Measurements from ENCODE around the gene CRLF2.
"Not testable (repeated sequence)": the region's sequence is repeated elsewhere in the genome, so short reads cannot be mapped to it uniquely, and the experiment has no call there.

The CRLF2 gene, protein sequence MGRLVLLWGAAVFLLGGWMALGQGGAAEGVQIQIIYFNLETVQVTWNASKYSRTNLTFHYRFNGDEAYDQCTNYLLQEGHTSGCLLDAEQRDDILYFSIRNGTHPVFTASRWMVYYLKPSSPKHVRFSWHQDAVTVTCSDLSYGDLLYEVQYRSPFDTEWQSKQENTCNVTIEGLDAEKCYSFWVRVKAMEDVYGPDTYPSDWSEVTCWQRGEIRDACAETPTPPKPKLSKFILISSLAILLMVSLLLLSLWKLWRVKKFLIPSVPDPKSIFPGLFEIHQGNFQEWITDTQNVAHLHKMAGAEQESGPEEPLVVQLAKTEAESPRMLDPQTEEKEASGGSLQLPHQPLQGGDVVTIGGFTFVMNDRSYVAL

DNA sequence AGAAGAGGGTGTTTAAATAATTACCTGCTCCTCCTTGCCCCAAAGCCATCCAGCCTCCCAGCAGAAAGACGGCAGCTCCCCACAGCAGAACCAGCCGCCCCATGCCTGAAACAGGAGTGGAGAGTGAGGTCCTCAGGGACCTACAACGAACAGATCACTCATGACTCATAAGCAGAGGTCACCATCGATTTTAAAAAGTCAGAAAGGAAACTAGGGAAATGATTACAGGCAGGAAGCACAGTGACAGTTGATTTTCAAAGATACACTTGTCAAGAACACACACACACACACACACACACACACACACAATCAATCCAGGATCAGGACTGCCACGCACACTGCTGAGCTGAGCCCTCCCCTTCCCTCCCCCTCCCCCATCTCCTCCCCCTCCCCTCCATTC is at the start of gene CRLF2:
Gene CRLF2 (minus strand): TSS at position 118 of the 400 bp plus-strand sequence. CDS start 15 bp downstream, at position 103.
- DNase-seq = peak; percentile 69

DNA sequence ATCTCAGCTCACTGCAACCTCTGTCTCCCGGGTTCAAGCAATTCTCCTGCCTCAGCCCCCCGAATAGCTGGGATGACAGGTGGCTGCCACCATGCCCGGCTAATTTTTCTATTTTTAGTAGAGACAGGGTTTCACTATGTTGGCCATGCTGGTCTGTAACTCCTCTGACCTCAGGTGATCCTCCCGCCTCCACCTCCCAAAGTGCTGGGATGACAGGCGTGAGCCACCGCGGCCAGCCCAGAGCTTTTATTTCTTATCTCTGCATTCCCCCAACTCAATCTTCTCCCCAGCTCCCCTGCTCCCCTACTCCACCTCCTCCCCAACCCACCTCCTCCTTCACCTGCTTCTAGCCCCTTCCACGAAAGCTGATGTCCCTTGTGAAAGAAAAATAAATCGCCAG is 49.3 kb upstream of the CRLF2 start:
- DNase-seq = not testable (repeated sequence)

DNA sequence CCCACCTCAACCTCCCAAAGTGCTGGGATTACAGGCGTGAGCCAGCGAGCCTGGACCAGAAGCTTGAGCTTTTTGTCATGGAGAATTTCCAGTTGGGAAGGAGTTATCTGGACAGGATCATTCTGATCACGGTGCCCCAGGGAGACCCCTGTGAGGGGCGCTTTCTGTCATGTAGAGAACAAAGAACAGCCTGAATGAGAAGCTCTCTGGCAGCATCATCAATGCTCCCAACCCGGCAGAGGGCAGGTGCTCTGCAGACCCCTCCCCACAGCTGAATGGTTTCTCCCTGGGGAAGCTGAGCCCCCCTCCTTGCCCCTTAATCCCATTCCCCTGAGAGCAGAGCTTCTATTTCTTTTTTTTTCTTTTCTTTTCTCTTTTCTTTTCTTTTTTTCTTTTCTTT is 48.8 kb upstream of the CRLF2 start:
- DNase-seq = no peak

DNA sequence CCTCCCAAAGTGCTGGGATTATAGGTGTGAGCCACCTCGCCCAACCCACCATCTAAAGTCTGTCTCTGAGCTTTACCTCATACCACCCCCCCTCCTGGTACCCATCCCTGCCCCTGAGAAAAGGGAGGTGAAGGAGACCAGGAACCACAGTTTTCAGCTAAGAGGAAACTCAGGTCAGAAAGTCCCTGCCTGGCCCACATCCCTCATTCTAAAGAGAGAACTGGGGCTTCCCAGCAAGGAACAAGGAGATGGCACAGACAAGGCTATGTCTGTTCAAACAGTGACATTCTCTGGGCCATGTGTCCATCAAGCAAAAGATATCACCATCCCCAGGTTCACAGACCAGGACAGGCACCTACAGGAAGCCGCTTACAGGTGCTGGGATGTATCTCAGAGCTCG is 40.4 kb upstream of the CRLF2 start:
- no peak for DNase-seq

DNA sequence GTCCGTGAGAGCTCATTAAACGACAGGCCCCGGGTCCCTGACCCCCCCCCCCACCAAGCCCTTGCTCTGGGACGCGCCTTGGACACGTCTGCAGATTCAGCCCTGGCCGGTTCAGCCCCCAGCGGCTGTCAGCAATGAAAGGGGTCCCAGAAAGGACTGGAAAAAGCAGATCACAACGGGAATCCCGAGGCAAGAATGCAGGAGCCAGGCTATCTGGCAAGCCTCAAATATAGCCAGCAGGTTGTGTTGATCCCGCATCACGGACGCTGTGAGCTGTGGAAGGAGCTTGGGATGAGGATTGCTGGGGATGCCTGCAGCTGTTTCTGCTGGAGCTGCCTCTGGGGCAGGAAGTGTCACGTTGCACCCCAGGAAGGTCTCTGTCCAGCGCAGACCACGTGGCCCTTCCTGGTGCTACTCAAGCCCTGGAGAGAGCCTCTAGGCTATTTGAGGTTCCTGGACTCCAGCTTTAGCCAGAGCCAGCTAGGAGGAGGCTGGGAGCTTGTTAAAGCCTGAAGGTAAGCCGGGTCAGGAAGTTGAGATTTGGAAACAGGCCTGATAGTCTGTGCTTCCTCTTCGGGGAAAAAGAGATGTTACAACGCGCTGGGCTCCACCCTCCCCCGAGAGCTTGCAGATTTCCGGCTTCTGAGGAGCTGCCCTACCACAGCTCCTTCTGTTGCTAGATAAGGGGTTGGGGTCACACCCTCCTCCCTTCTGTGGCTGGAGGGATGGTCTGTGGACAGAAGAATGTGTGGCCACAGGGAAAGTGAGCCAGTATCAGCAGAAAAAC is 36.8 kb upstream of the CRLF2 start:
- peak; percentile 49 for DNase-seq

DNA sequence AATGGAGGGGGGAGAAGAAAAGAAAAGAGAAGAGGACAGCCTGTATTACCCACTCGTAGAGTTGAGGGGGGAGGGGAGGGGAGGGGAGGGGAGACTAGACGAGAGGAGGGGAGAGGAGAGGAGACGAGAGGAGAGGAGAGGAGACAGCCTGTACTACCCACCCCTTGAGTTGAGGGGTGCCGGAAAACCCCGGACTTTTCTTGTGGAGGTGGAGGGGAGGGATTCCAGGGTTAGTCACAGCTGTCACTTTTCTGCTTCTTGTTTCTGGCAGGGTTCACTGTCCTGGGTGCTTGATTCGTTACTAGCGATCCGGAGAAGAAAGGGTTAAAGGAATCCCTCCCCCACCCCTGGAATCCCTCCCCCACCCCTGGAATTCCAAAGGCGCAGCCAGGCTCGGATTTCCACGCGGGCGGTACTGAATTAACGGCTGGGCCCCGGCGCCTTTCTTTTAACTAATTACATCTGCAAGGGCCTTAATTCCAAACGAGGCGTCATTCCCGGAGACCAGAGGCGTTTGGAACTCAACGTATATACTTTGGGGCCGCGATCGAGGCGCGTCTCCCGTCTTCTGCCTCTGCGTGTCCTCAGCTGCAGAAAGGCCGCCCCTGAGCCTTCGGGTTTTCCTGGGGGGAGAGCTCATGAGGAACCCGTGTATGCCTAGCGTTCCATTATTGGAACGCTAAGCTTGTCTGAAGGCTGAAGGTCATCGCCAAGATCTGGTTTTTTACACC is 36.0 kb upstream of the CRLF2 start:
- peak; percentile 27 for DNase-seq

DNA sequence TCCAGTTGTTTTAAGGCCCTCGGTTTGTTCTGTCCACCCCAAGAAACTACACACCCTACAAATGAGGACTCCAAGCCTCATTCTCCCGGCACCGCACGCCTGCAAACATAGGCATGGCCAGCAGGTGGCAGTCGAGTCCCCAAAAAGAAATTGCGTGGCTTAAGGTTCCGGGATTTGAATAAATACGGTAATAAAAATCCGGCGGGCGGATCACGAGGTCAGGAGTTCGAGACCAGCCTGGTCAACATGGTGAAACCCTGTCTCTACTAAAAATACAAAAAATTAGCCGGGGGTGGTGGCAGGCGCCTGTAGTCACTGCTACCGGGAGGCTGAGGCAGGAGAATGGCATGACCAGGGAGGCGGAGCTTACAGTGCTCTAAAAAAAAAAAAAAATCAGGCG is 34.4 kb upstream of the CRLF2 start:
- peak; percentile 72 for DNase-seq

DNA sequence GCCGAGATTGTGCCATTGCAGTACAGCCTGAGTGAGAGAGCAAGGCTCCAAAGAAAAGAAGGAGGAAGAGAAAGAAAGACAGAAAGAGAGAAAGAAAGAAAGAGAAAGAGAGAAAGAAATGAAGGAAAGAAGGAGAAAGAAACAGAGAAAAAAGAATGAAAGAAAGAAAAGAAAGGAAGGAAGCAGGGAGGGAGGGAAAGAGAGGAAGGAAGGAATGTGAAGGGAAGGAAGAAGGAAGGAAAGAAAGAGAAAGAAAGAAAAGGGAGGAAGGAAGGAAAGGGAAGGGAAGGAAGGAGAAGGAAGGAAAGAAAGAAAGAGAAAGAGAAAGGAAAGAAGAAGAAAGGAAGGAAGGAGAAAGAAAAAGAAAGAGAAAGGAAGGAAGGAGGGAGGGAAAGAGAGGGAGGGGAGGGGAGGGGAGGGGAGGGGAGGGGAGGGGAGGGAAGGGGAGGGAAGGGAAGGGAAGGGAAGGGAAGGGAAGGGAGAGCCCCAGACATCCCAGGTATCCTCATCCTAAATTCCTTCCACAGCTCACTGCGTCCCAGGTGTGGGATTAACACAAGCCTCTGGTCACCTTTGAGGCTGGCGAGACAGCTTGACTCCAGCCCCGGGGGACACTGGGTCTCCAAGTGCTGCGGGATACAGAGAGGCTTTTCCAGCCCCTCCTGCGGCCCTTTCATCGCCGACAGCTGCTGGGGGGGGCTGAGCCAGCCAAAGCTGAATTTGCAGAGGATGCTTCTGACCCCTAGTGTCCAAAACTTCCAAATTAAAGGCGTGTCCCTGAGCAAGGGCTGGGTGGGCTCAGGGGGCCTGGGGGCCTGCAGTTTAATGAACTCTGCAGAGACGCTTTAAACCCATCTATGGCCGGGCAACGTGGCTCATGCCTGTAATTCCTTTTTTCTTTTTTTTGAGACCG is 32.0 kb upstream of the CRLF2 start:
- DNase-seq = no peak

DNA sequence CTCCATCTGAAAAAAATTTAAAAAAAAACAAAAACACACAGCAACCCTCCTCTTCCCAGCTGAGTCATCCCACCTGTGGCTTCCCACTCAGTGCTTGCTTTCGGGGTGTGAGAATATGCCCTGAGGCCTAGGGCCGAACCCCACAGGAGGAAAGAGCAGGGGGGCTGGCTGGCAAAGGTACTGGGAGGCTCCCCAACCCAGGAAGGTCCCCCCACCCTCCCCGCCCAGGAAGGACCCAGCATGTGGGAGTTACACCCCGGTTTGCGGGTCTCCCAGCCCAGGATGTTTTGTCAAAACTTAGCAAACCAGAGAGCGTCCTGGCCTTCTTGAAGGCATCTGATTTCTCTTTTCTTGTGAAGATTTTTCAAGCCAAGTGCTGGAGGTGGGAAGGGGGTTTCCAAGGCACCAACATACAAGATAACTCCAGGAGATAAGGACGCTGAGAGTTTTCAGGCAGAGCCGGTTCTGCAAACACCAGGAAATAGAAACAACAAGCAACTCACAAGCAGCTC is 30.5 kb upstream of the CRLF2 start:
- DNase-seq = peak; percentile 30

DNA sequence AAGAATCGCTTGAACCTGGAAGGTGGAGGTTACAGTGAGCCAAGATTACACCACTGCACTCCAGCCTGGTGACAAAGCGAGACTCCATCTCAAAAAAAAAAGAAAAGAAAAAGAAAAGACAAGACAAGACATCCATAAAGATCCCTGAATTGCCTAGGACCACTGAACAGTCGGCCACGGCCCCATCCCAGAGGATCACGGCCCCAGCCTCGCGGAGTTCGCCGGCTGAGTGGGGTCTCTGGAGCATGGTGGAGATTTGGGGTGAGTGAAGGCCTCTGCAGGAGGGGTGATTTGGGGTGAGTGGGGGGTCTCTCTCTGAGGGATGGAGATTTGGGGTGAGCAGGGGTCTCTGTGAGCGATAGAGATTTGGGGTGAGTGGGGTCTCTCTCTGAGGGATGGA is 28.1 kb upstream of the CRLF2 start:
- not testable (repeated sequence) for DNase-seq

DNA sequence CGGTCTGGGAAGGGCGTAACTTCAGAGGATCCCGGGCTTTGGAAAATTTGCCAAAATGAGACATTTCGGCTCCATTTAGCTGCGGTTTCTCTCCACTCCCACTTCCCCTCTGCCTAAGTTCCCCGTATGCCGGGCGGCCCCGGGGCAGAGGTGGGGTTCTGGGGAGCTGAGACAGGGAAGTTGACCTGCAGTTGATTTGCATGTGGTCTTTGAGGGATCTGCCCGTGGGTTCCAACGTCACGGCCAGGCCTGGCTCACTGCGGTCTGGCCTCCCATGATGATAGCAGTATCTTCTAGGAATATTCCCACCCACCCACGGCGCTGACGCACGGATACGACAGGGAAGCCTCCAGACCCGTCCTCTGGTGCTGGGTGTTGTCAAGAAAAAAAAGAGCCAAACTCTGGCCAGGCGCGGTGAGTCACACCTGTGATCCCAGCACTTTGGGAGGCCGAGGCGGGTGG is 27.3 kb upstream of the CRLF2 start:
- DNase-seq = peak; percentile 46

DNA sequence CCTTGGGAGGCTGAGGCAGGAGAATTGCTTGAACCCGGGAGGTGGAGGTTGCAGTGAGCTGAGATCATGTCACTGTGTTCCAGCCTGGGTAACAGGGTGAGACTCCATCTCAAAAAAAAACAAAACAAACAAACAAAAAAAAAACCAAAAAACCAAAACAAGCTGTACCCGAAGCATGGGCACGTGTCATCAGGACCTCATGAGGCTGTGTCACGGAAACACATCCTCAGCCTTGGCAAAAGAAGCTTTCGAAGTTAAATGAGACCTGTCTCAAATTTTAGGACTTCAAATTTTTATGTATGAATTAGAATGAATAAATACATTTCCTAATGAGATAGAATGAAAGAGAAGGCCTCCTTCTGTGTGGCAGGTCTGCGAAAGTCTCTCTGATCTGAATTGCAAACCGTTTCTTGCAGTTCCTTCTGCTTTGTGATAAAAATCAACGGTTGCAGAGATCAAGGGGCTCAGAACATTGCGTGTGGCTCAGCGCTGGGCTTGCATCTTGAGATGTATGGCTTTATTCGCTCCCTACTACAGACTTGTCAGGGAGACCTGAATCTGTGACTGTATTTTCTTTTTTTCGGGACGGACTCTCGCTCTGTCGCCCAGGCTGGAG is 19.5 kb upstream of the CRLF2 start:
- DNase-seq = no peak

DNA sequence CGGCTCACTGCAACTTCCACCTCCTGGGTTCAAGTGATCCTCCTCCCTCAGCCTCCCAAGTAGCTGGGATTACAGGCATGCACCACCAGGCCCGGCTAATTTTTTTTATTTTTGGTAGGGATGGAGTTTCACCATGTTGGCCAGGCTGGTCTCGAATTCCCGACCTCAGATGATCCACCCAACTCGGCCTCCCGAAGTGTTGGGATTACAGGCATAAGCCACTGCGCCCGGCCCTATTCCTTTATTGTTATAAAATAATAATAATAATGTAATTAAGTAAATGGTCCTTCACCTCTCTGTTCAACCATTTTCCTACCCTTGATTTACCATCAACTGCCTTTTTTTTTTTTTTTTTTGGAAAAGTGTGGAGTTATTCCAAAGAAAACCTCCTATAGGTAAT is 15.7 kb upstream of the CRLF2 start:
- not testable (repeated sequence) for DNase-seq

DNA sequence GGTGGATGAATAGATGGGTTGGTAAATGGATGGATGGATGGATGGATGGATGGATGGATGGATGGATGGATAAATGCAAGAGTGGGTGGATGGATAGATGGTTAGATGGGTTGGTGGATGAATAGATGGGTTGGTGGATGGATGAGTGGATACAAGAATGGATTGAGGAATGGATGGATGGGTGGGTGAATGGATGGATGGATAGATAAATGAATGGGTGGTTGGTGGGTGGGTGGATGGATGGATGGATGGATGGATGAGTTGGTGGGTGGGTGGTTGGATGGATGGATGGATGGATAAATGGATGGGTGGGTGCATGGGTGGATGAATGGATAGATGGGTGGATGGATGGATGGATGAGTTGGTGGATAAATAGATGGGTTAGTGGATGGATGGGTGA is 13.8 kb upstream of the CRLF2 start:
- no peak for DNase-seq

DNA sequence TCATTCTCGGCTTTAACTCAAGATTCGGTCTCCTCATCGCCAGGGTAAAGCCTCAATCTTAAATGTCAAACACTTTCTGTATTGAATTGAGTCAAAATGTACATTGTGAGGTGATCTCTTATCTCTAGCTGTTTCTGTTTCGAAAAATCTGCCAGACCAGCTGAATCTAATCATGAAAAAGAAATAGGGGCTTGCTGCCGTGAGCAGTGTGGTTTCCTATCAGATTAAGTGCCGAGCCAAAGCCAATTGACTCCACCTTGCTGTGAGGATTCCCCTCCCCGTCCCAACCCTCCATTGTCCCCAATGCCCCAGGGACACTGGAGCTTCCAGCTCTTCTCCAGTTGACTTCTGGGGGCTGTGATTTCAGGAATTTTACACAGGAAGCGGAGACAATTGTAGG is 12.5 kb upstream of the CRLF2 start:
- no peak for DNase-seq

DNA sequence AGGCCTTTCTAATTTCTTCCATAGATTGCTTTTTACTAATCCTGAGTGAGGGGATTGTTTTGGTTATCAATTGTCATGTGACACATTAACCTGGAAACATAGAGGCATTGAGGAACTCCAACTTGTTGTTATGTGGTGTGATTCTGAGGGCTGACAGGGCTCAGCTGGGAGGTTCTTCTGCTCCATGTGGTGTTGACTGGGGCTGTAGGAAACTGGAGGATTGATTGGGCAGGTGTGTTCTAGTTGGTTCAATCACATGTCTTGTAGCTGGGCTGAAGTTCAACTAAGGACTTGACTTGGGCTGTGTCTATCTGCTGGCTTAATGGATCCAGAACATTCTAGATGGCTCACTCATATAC is 10.8 kb upstream of the CRLF2 start:
- no peak for DNase-seq

DNA sequence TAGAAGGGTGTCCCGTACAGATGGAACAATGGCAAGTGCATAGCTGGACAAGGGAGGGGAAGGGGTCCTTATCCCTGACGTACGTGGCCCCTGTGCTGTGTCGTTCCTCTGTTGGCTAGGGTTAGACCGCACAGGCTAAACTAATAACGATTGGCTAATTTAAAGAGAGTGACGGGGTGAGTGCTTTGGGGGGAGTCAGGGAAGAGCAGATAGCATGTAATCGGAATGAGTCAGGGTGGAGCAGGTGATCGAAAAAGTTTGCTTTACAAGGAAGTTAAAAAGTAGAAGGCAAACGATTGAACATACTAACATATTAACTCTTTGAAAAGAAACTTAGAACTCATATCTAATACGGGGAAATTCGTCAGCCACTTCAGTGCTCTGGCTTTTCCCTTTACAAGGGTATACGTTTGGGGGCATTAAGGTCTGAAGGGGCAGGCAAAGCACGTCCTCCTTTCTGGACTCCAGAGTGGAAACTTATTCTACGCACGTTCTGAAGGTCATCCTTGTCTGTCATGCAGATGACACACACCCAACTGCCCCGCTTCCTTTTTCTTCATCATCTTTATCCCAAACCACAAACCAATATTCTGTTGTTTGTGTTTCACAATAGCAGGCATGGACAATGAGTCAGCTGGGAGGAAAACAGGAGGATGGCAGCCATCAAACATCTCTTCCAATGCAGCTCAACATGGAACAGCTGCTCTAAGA is 10.2 kb upstream of the CRLF2 start:
- DNase-seq = no peak

DNA sequence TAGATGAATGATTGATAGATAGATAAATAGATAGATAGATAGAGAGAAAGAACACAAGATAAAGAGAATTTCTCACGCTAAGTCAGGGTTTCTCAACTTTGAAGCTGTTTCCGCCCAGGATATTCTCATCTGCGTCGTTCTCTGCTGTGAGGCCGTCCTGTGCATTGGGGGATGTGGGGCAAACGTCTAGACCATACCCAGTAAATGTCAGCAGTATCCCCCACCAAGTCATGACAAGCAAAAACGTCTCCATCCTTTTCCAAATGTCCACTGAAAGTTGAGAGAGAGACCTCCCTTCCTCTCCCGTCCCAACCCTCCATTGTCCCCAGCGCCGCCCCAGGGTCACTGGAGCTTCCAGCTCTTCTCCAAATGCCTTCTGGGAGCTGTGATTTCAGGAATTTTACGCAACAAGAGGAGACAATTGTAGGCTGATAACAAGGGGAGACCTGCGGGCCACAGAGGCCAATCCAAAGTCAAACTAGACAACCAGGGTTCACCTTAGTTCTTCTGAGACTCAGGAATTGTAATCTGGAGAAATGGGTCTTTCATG is 8.9 kb upstream of the CRLF2 start:
- DNase-seq = no peak

DNA sequence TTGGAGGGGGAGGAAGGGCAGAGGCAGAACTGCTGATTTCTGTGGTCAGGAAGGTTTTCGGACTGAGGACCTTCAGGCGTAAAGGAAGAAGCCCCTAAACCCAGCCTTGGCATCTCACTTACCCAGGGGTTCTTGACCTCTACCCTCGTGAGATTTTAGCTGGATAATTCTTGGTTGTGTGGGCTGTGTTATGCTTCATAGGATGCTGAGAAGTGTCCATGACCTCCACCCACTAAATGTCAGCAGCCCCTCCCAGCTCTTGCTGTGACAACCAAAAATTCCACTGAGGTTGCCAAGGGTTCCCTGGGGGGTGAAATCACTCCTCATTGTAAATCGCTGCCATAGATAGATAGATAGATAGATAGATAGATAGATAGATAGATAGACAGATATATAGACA is 5.8 kb upstream of the CRLF2 start:
- no peak for DNase-seq

DNA sequence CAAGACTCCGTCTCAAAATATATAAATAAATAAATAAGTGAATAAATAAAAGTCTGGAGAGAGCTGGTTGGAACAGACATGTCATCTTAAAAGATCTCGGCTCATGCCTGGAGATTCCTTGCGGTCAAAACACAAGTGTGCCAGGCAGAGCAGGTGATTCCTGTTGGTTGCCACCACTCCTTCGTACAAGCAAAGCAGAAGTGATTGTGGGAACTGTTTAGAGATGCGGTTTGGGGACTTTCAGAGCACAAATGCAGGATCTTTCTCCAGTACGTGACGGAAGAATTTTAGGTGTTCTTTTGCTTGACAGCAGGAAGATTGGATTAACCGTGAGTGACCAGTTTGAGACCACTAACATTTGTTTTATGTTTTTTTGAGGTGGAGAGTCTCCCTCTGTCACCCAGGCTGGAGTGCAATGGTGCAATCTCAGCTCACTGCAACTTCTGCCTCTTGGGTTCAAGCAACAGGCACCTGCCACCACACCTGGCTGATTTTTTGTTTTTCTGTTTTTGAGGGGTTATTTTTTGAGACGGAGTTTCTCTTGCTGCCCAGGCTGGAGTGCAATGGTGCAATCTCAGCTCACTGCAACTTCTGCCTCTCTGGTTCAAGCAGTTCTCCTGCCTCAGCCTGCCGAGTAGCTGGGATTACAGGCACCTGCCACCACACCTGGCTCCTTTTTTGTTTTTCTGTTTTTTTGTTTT is 2.8 kb upstream of the CRLF2 start:
- DNase-seq = peak; percentile 11
